SH-SY5Y (cell line): ENCODE data around the gene PDE5A.

ENCODE experiments used
- GATA2 ChIP-seq: IDR thresholded peaks from 2 replicates; pipeline ENCODE4 v1.6.1; 2011; ENCODE audit warnings: mild to moderate bottlenecking, low read depth, low read length
- GATA3 ChIP-seq: IDR thresholded peaks from 2 replicates; pipeline ENCODE4 v1.6.1; 2011; ENCODE audit warnings: low read depth, mild to moderate bottlenecking, low read length, moderate library complexity

GRCh38 chr4:119479835-119480234 is 148.8 kb downstream of the PDE5A start:
- TF ChIP-seq GATA2 (no peak), GATA3 (no peak)
